Chondrocyte (in vitro differentiated cells): Measurements from ENCODE around the gene MTM1. TPM values are rescaled to one million over a fixed set of nuclear protein-coding genes. Genes with fewer than 3 reads are reported as not detected.

Experiments used
- DNase-seq: peaks from one replicate; pipeline ENCODE4 v3.0.0; 2021; ENCODE audit warnings: mixed read lengths, low spot score
- H3K27ac Mint-ChIP-seq: one replicate; pipeline ENCODE4 v1.8.0; 2021; ENCODE audit warnings: mild to moderate bottlenecking, moderate library complexity, mixed read lengths; ENCODE audit not compliant: unreplicated experiment
- H3K27me3 Mint-ChIP-seq: 2 replicates; pipeline ENCODE4 v1.8.0; 2021; ENCODE audit warnings: low read depth, mixed read lengths
- H3K36me3 Mint-ChIP-seq: 2 replicates; pipeline ENCODE4 v1.8.0; 2021; ENCODE audit warnings: low read depth, mixed read lengths
- H3K4me1 Mint-ChIP-seq: 2 replicates; pipeline ENCODE4 v1.8.0; 2021; ENCODE audit warnings: low read depth, mild to moderate bottlenecking, mixed read lengths
- H3K4me3 Mint-ChIP-seq: one replicate; pipeline ENCODE4 v1.8.0; 2021; ENCODE audit warnings: mild to moderate bottlenecking, moderate library complexity, mixed read lengths; ENCODE audit not compliant: unreplicated experiment
- H3K9me3 Mint-ChIP-seq: 2 replicates; pipeline ENCODE4 v1.8.0; 2021; ENCODE audit warnings: low read depth, mixed read lengths
- CTCF ChIP-seq: fragments of 200-600 bp; sonication (generic); IDR thresholded peaks from 2 replicates; pipeline ENCODE4 v1.5.0; 2021; ENCODE audit warnings: antibody characterized with exemption, mild to moderate bottlenecking, moderate library complexity
- total RNA-seq: library from RNA; stranded (reverse); gene quantifications from 3 replicates; pipeline ENCODE4 v1.2.1, GENCODE V29; 2021

The MTM1 gene
- total RNA-seq, 1 donor from 2014 or later, result 10.1 TPM

- Mint-ChIP-seq H3K9me3 (no peaks in the 10 kb centered on the region), H3K4me1 (peaks cover 20% of the 10 kb centered on the region), H3K4me3 (no peak overlapping the region), H3K27ac (no peak overlapping the region), H3K27me3 (no peaks in the 10 kb centered on the region), H3K36me3 (peaks cover 4% of the 10 kb centered on the region)
- DNase-seq, result no peak
- no peak for TF ChIP-seq CTCF
Measured at GRCh38 chrX:150648296-150648940, 80.0 kb downstream of the MTM1 start.

- Mint-ChIP-seq H3K4me1 (peaks cover 20% of the 10 kb centered on the region), H3K27ac (peak overlapping the region; percentile 84), H3K9me3 (no peaks in the 10 kb centered on the region), H3K4me3 (no peak overlapping the region), H3K36me3 (peaks cover 4% of the 10 kb centered on the region), H3K27me3 (no peaks in the 10 kb centered on the region)
- no peak for TF ChIP-seq CTCF
- no peak for DNase-seq
Measured at GRCh38 chrX:150649096-150649870, 80.9 kb downstream of the MTM1 start.

GRCh38 chrX:150651906-150652305, 83.5 kb downstream of the MTM1 start:
- peaks cover 8% of the 10 kb centered on the region for H3K36me3 Mint-ChIP-seq
- H3K4me1 Mint-ChIP-seq, result peaks cover 20% of the 10 kb centered on the region
- DNase-seq, result no peak
- TF ChIP-seq CTCF, result no peak
- H3K9me3 Mint-ChIP-seq, result peaks cover 8% of the 10 kb centered on the region
- no peak overlapping the region for H3K4me3 Mint-ChIP-seq
- H3K27ac Mint-ChIP-seq, result no peak overlapping the region
- no peaks in the 10 kb centered on the region for H3K27me3 Mint-ChIP-seq

GRCh38 chrX:150655788-150656187, 87.4 kb downstream of the MTM1 start:
- H3K4me3 Mint-ChIP-seq, result no peak overlapping the region
- TF ChIP-seq CTCF, result no peak
- no peak for DNase-seq
- peaks cover 2% of the 10 kb centered on the region for H3K4me1 Mint-ChIP-seq
- H3K27ac Mint-ChIP-seq, result no peak overlapping the region
- H3K27me3 Mint-ChIP-seq, result no peaks in the 10 kb centered on the region
- peaks cover 9% of the 10 kb centered on the region for H3K36me3 Mint-ChIP-seq
- peaks cover 13% of the 10 kb centered on the region for H3K9me3 Mint-ChIP-seq

- Mint-ChIP-seq H3K4me3 (no peak overlapping the region), H3K27me3 (no peaks in the 10 kb centered on the region), H3K9me3 (peaks cover 9% of the 10 kb centered on the region), H3K27ac (no peak overlapping the region), H3K36me3 (peaks cover 5% of the 10 kb centered on the region), H3K4me1 (peaks cover 32% of the 10 kb centered on the region)
- TF ChIP-seq CTCF, result no peak
- DNase-seq, result no peak
Measured at GRCh38 chrX:150663073-150663472, 94.7 kb downstream of the MTM1 start.
